K562 (cell line): ENCODE results near the gene DDHD1. TPM values are rescaled to one million over a fixed set of nuclear protein-coding genes. Genes with fewer than 3 reads are reported as not detected.
A peak's percentile ranks its signal among the peaks of the same experiment; 100 is the strongest.

Experiments
- CC2D1A ChIP-seq: fragments of 450-650 bp; IDR thresholded peaks from 2 replicates; pipeline ENCODE4 v1.6.1; 2017; ENCODE audit warnings: mild to moderate bottlenecking
- CREM ChIP-seq: IDR thresholded peaks from 2 replicates; pipeline ENCODE4 v1.6.1; 2014; ENCODE audit warnings: antibody characterized with exemption, low read depth
- DMBX1 ChIP-seq: fragments of 250-450 bp; sonication (Bioruptor Pico); IDR thresholded peaks from 2 replicates; pipeline ENCODE4 v1.8.0; 2022; ENCODE audit warnings: inconsistent platforms, mild to moderate bottlenecking, moderate library complexity, borderline replicate concordance
- E2F5 ChIP-seq: sonication (generic); formaldehyde crosslinking; IDR thresholded peaks from 2 replicates; pipeline ENCODE4 v1.8.0; 2022; ENCODE audit warnings: mild to moderate bottlenecking, missing genetic modification reagents
- EP400 ChIP-seq: fragments of 450-650 bp; IDR thresholded peaks from 2 replicates; pipeline ENCODE4 v1.6.1; 2017; ENCODE audit warnings: antibody characterized with exemption, mild to moderate bottlenecking, moderate library complexity
- ESRRB ChIP-seq: fragments of 250-450 bp; sonication (Bioruptor Pico); IDR thresholded peaks from 2 replicates; pipeline ENCODE4 v1.5.0; 2020; ENCODE audit warnings: mild to moderate bottlenecking, moderate library complexity, borderline replicate concordance
- HDAC8 ChIP-seq: fragments of 450-650 bp; IDR thresholded peaks from 2 replicates; pipeline ENCODE4 v1.6.1; 2016; ENCODE audit warnings: mild to moderate bottlenecking, missing genetic modification characterization, moderate library complexity, missing compliant biosample characterization
- JUN ChIP-seq, 2 experiments: sonication (generic) in 1 of 2; formaldehyde crosslinking in 1 of 2; IDR thresholded peaks; 2 replicates each; pipeline versions ENCODE4 v1.6.1 to v1.8.0; 2012 to 2022; ENCODE audit warnings: borderline replicate concordance in 2 of 2, mild to moderate bottlenecking in 2 of 2, improper control_type of control experiment in 1 of 2, low read depth in 1 of 2, low read length in 1 of 2, missing genetic modification reagents in 1 of 2
- KAT2B ChIP-seq: IDR thresholded peaks from one replicate; pipeline ENCODE4 v1.6.1; 2012; ENCODE audit warnings: low read depth, mild to moderate bottlenecking, control low read depth, inconsistent platforms, low read length, moderate library complexity
- MXI1 ChIP-seq: IDR thresholded peaks from 2 replicates; pipeline ENCODE4 v1.6.1; 2011; ENCODE audit warnings: low read depth, mild to moderate bottlenecking, improper control_type of control experiment, low read length
- RBM15 ChIP-seq: fragments of 200-400 bp; formaldehyde crosslinking; IDR thresholded peaks from 2 replicates; pipeline ENCODE4 v1.6.1; 2018; ENCODE audit warnings: mild to moderate bottlenecking, low read length, moderate library complexity; ENCODE audit not compliant: insufficient read depth
- TFAM ChIP-seq: fragments of 250-450 bp; sonication (Bioruptor Pico); conservative IDR thresholded peaks from 2 replicates; pipeline ENCODE4 v1.5.0; 2021; ENCODE audit warnings: mild to moderate bottlenecking, moderate library complexity
- UBTF ChIP-seq, 2 experiments: IDR thresholded peaks; 2 replicates each; pipeline ENCODE4 v1.6.1; 2012; ENCODE audit warnings: improper control_type of control experiment in 2 of 2, low read depth in 2 of 2, low read length in 2 of 2, borderline replicate concordance in 1 of 2
- ZKSCAN1 ChIP-seq: fragments of 150-350 bp; IDR thresholded peaks from 2 replicates; pipeline ENCODE4 v1.6.1; 2016; ENCODE audit warnings: low read depth, low read length
- ZNF232 ChIP-seq: sonication (generic); formaldehyde crosslinking; IDR thresholded peaks from 2 replicates; pipeline ENCODE4 v1.8.0; 2022; ENCODE audit warnings: mild to moderate bottlenecking, missing genetic modification reagents
- ZNF41 ChIP-seq: fragments of 250-450 bp; sonication (Bioruptor Pico); conservative IDR thresholded peaks from 2 replicates; pipeline ENCODE4 v1.4.0; 2020; ENCODE audit warnings: mild to moderate bottlenecking
- ZNF766 ChIP-seq: fragments of 200-800 bp; sonication (Bioruptor generic); conservative IDR thresholded peaks from 2 replicates; pipeline ENCODE4 v1.6.1; 2016; ENCODE audit warnings: missing genetic modification characterization, missing compliant biosample characterization
- polyA plus RNA-seq, 8 experiments: library from polyadenylated mRNA; depleted of rRNA in 4 of 8; stranded (reverse) in 5 of 8; unstranded in 3 of 8; fragments of >200 nt; fragmentation: Nextera tagmentation in 2 of 8; fragmentation: Illumina TruSeq in 1 of 8; extraction: Ambion mirVana in 2 of 8; extraction: Trizol in 1 of 8; gene quantifications; 2 replicates each; pipeline versions ENCODE4 v1.2.1 to v1.2.3, GENCODE V29; 2011 to 2014; ENCODE audit warnings: inconsistent platforms in 1 of 8, missing spikeins in 1 of 8
- total RNA-seq, 7 experiments: library from RNA; depleted of rRNA in 6 of 7; stranded (reverse); fragments of >200 nt in 6 of 7; fragmentation: Illumina TruSeq in 2 of 7; extraction: Trizol in 2 of 7; gene quantifications; 2 replicates each; pipeline versions ENCODE4 v1.2.1 to v1.2.3, GENCODE V29; 2011 to 2021; ENCODE audit warnings: low replicate concordance in 1 of 7
- TF ChIP-seq, protein P1 (sequence below): sonication (generic); formaldehyde crosslinking; IDR thresholded peaks from 2 replicates; pipeline ENCODE4 v1.8.0; 2023; ENCODE audit warnings: mild to moderate bottlenecking, missing genetic modification reagents
- TF ChIP-seq, protein P2 (sequence below): fragments of 250-450 bp; sonication (Bioruptor Pico); IDR thresholded peaks from 2 replicates; pipeline ENCODE4 v1.4.0; 2020

The DDHD1 gene
- total and polyA plus RNA-seq, 9 of the 15 experiments (the other 6 are each of a cell fraction or from before 2014, with no cell fraction given): 1.2 to 12.3 (median 5.0) TPM

DNA sequence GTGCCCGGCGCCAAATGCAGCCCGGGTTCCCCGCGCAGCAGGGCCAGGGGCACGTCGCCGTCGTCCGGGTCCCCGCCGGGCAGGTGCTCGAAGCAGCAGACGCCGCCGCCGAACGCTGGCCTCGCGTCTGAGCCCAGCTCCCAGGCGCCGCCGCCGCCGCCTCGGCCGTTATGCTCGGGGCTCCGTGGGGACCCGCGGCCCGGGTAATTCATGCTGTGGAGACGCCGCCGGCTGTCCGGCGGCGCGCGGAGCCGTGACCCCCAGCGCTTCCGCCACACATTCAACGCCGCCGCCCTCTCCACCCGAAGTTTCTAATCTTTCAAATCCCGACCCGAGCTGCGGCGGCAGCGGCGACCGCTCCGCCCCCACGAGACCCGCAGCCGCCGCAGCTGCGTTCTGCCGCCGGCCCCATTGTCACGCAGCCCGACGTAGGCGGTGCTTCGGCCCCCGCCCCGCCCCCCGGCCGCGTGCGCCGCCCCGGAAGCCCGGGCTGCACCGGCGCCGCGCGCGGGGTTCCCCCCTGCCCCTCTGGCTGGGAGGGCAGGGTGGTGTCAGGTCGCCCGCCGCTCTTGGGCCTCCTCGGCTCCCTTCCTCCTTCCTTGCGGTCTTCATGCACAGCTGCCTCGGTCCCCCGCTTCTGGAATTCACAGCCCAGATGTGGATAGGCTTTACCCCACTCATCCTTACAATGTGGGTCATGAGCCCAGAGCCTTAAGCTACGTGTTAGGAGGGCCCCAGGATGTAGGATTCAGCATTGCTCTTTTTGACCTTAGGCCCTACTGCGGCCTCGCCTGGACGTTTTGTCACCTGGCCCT, at the start of gene DDHD1 (continued):
- TF ChIP-seq, protein P1, sequence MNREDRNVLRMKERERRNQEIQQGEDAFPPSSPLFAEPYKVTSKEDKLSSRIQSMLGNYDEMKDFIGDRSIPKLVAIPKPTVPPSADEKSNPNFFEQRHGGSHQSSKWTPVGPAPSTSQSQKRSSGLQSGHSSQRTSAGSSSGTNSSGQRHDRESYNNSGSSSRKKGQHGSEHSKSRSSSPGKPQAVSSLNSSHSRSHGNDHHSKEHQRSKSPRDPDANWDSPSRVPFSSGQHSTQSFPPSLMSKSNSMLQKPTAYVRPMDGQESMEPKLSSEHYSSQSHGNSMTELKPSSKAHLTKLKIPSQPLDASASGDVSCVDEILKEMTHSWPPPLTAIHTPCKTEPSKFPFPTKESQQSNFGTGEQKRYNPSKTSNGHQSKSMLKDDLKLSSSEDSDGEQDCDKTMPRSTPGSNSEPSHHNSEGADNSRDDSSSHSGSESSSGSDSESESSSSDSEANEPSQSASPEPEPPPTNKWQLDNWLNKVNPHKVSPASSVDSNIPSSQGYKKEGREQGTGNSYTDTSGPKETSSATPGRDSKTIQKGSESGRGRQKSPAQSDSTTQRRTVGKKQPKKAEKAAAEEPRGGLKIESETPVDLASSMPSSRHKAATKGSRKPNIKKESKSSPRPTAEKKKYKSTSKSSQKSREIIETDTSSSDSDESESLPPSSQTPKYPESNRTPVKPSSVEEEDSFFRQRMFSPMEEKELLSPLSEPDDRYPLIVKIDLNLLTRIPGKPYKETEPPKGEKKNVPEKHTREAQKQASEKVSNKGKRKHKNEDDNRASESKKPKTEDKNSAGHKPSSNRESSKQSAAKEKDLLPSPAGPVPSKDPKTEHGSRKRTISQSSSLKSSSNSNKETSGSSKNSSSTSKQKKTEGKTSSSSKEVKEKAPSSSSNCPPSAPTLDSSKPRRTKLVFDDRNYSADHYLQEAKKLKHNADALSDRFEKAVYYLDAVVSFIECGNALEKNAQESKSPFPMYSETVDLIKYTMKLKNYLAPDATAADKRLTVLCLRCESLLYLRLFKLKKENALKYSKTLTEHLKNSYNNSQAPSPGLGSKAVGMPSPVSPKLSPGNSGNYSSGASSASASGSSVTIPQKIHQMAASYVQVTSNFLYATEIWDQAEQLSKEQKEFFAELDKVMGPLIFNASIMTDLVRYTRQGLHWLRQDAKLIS (CRISPR knock-in tag): no peak
- TF ChIP-seq ZKSCAN1 (no peak; the same call in 1 of the 2 replicates), EP400 (0 out of 2 replicates have a peak, but pooled peaks have one; percentile 22), ESRRB (CRISPR knock-in tag) (no peak), KAT2B (no peak), RBM15 (no peak), TFAM (no peak), UBTF (IDR thresholded peaks at IDR 0.05; ENCODE audit: borderline replicate concordance in 1 of 2, low read depth in 2 of 2, low read length in 2 of 2) (peak in 1 of 2 experiments; percentile 85; a peak in 1 of 4 replicates), CC2D1A (no peak), HDAC8 (no peak), ZNF766 (CRISPR knock-in tag) (no peak), ZNF41 (no peak), E2F5 (CRISPR knock-in tag) (no peak), CREM (no peak), JUN (IDR thresholded peaks at IDR 0.05; ENCODE audit: borderline replicate concordance, low read depth, low read length) (no peak), JUN (CRISPR knock-in tag; IDR thresholded peaks at IDR 0.05; ENCODE audit: borderline replicate concordance) (no peak), DMBX1 (CRISPR knock-in tag) (no peak), MXI1 (no peak), ZNF232 (CRISPR knock-in tag) (no peak)
- TF ChIP-seq, protein P2, sequence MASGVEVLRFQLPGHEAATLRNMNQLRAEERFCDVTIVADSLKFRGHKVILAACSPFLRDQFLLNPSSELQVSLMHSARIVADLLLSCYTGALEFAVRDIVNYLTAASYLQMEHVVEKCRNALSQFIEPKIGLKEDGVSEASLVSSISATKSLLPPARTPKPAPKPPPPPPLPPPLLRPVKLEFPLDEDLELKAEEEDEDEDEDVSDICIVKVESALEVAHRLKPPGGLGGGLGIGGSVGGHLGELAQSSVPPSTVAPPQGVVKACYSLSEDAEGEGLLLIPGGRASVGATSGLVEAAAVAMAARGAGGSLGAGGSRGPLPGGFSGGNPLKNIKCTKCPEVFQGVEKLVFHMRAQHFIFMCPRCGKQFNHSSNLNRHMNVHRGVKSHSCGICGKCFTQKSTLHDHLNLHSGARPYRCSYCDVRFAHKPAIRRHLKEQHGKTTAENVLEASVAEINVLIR (CRISPR knock-in tag): no peak
